ENCODE results near the gene SEMA5A. TPM values are rescaled to one million over a fixed set of nuclear protein-coding genes. Genes with fewer than 3 reads are reported as not detected.

Gene SEMA5A
- total RNA-seq, 1 donor from 2014 or later: 31.1 TPM

DNA sequence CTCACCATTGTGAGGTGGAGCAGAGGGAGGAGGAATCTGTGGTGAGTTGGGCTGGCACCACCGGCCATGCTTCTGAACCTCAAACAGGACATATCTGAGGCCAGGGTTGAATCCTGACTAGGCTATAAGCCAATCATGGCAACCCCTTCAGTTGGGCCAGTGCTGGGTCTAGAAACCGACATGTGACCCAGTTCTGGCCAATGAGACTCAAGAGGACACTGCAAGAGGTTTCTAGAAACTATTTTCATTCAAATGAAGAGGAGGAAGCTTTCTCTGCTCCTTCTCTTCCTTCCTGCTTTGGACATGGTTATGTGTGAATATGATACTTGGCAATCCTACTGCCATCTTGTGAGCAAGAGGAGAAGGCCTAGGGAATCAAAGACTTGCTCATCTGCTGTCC is 417.7 kb downstream of the SEMA5A start:
- DNase-seq (ENCODE audit: low spot score): no peak
- Mint-ChIP-seq H3K9me3 (ENCODE audit: unreplicated experiment) (no peaks in the 10 kb centered on the region), H3K27ac (ENCODE audit: unreplicated experiment) (no peak overlapping the region), H3K27me3 (ENCODE audit: unreplicated experiment) (peaks cover 2% of the 10 kb centered on the region), H3K36me3 (ENCODE audit: low read depth, unreplicated experiment) (no peaks in the 10 kb centered on the region), H3K4me1 (ENCODE audit: unreplicated experiment) (no peaks in the 10 kb centered on the region), H3K4me3 (ENCODE audit: unreplicated experiment) (no peak overlapping the region)
- TF ChIP-seq CTCF (IDR thresholded peaks at IDR 0.05; ENCODE audit: unreplicated experiment): no peak

DNA sequence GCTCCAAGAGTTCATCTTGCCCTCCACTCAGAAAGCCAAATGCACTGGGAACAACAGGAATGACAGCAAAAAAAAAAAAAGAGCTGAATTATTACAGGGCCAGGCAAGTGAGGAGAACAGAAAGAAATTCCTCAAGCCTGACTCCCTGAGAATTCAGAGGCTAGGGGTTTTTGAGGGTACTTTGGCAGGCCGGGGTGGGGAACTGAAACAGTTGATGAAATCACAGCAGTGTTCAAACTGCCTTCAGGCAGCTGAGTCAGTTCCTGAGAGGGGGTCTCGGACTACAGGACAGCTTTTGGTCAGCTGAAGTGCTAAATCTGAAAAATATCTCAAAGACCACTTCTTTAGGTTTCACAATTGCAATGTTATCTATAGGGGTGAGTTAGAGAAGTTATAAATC is 419.4 kb downstream of the SEMA5A start:
- Mint-ChIP-seq H3K27ac (ENCODE audit: unreplicated experiment) (no peak overlapping the region), H3K4me3 (ENCODE audit: unreplicated experiment) (no peak overlapping the region), H3K9me3 (ENCODE audit: unreplicated experiment) (no peaks in the 10 kb centered on the region), H3K4me1 (ENCODE audit: unreplicated experiment) (no peaks in the 10 kb centered on the region), H3K27me3 (ENCODE audit: unreplicated experiment) (peaks cover 2% of the 10 kb centered on the region), H3K36me3 (ENCODE audit: low read depth, unreplicated experiment) (no peaks in the 10 kb centered on the region)
- TF ChIP-seq CTCF (IDR thresholded peaks at IDR 0.05; ENCODE audit: unreplicated experiment): no peak
- no peak for DNase-seq (ENCODE audit: low spot score)

GRCh38 chr5:9125852-9126251 is 420.0 kb downstream of the SEMA5A start:
- Mint-ChIP-seq H3K36me3 (ENCODE audit: low read depth, unreplicated experiment) (no peaks in the 10 kb centered on the region), H3K4me1 (ENCODE audit: unreplicated experiment) (no peaks in the 10 kb centered on the region), H3K27ac (ENCODE audit: unreplicated experiment) (no peak overlapping the region), H3K4me3 (ENCODE audit: unreplicated experiment) (no peak overlapping the region), H3K9me3 (ENCODE audit: unreplicated experiment) (no peaks in the 10 kb centered on the region), H3K27me3 (ENCODE audit: unreplicated experiment) (peaks cover 2% of the 10 kb centered on the region)
- DNase-seq (ENCODE audit: low spot score): no peak
- no peak for TF ChIP-seq CTCF (IDR thresholded peaks at IDR 0.05; ENCODE audit: unreplicated experiment)

DNA sequence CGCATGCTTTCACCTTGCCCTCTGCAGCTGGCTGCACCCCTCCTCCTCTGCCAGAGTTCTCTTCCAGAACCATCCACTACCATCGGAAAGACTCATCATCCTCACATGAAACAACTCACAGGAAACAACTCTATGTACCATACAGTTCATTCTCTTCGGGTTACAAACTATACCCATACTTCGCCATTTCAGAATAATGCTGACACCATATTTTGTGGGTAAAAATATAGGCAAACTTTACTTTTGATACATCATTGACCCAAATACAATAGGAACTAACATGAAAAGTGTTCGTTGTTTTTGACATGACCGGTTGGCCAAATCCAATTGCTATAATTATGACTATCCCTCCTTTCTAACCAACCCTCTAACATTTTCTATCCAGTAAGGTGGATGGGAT is 421.0 kb downstream of the SEMA5A start:
- Mint-ChIP-seq H3K36me3 (ENCODE audit: low read depth, unreplicated experiment) (no peaks in the 10 kb centered on the region), H3K4me1 (ENCODE audit: unreplicated experiment) (no peaks in the 10 kb centered on the region), H3K4me3 (ENCODE audit: unreplicated experiment) (no peak overlapping the region), H3K27me3 (ENCODE audit: unreplicated experiment) (peaks cover 2% of the 10 kb centered on the region), H3K27ac (ENCODE audit: unreplicated experiment) (no peak overlapping the region), H3K9me3 (ENCODE audit: unreplicated experiment) (no peaks in the 10 kb centered on the region)
- DNase-seq (ENCODE audit: low spot score): no peak
- TF ChIP-seq CTCF (IDR thresholded peaks at IDR 0.05; ENCODE audit: unreplicated experiment): no peak

DNA sequence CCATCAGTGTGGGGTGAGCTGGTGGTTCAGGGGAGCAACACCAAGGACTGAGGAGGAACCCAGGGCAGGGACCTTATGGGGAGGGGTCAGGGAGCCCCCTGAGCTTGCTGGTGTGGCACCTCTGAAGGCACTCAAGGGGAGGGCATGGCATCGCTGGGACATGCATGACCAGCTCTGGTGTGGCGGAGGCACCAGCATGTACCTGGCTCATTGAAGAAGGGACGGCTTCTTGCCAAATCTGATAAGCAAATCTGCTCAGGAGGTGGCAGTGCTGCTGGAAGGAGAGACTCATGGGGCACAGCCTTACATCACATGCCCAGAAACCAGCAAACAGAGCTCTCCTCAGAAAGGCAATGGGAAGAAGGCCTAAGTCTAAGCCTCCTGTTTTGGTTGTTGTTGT is 421.8 kb downstream of the SEMA5A start:
- H3K36me3 Mint-ChIP-seq (ENCODE audit: low read depth, unreplicated experiment): no peaks in the 10 kb centered on the region
- no peak for DNase-seq (ENCODE audit: low spot score)
- no peaks in the 10 kb centered on the region for H3K4me1 Mint-ChIP-seq (ENCODE audit: unreplicated experiment)
- H3K9me3 Mint-ChIP-seq (ENCODE audit: unreplicated experiment): no peaks in the 10 kb centered on the region
- no peak for TF ChIP-seq CTCF (IDR thresholded peaks at IDR 0.05; ENCODE audit: unreplicated experiment)
- H3K27me3 Mint-ChIP-seq (ENCODE audit: unreplicated experiment): peaks cover 2% of the 10 kb centered on the region
- no peak overlapping the region for H3K27ac Mint-ChIP-seq (ENCODE audit: unreplicated experiment)
- no peak overlapping the region for H3K4me3 Mint-ChIP-seq (ENCODE audit: unreplicated experiment)
